Measurements from ENCODE around the gene FYB1. TPM values are rescaled to one million over a fixed set of nuclear protein-coding genes. Genes with fewer than 3 reads are reported as not detected.

Gene FYB1
- total RNA-seq, 1 experiment from 2014 or later: 1.1 TPM

- no peak overlapping the region for H3K4me2 ChIP-seq (ENCODE audit: low read length)
- no peaks in the 10 kb centered on the region for H3K9me2 ChIP-seq (replicated peaks; ENCODE audit: low read length)
- no peak for TF ChIP-seq EZH2phosphoT487 (IDR thresholded peaks at IDR 0.05; ENCODE audit: borderline replicate concordance, low read length)
- TF ChIP-seq CTCF (conservative IDR thresholded peaks at IDR 0.05; ENCODE audit: low read depth, low read length): peak; percentile 54
- TF ChIP-seq EZH2 (IDR thresholded peaks at IDR 0.05; ENCODE audit: low read length, unreplicated experiment): no peak
- no peaks in the 10 kb centered on the region for H3K27me3 ChIP-seq (ENCODE audit: low read length)
- no peak overlapping the region for H3K4me3 ChIP-seq (ENCODE audit: low read length)
- no peaks in the 10 kb centered on the region for H3K9me3 ChIP-seq (ENCODE audit: low read length)
- ChIA-PET POLR2A (ENCODE audit: unreplicated experiment) (no interaction called here), CTCF (interaction anchor here (0.6 kb wide), 1 partner anchor 19 kb away, joined by 3 read pairs; no protein-coding TSS in a partner anchor)
- no peaks in the 10 kb centered on the region for H4K20me1 ChIP-seq (ENCODE audit: low read length)
- no TSS peak for BruUV-seq (replicated peaks)
- intact Hi-C loops (cut with micrococcal nuclease): no loop called here
- ATAC-seq (peak; percentile 63), DNase-seq (peak; percentile 57)
- peaks cover 27% of the 10 kb centered on the region for H3K4me1 ChIP-seq (ENCODE audit: insufficient read depth, low read length)
- H3K79me2 ChIP-seq (ENCODE audit: low read length): no peaks in the 10 kb centered on the region
- no peaks in the 10 kb centered on the region for H3F3A ChIP-seq (ENCODE audit: low read length, unreplicated experiment)
- no peak overlapping the region for H3K27ac ChIP-seq (ENCODE audit: low read length)
- H3K9ac ChIP-seq (ENCODE audit: low read length): no peak overlapping the region
- no peaks in the 10 kb centered on the region for H3K36me3 ChIP-seq (ENCODE audit: low read depth, low read length)
- H2AFZ ChIP-seq (ENCODE audit: low read length): no peak overlapping the region
These were observed 18.1 kb downstream of the FYB1 start for GRCh38 chr5:39201160-39201780.

- H3K27me3 ChIP-seq (ENCODE audit: low read length): no peaks in the 10 kb centered on the region
- no peak overlapping the region for H3K4me3 ChIP-seq (ENCODE audit: low read length)
- ATAC-seq (no peak), DNase-seq (no peak)
- ChIA-PET CTCF (no interaction called here), POLR2A (ENCODE audit: unreplicated experiment) (no interaction called here)
- H4K20me1 ChIP-seq (ENCODE audit: low read length): no peaks in the 10 kb centered on the region
- H3F3A ChIP-seq (ENCODE audit: low read length, unreplicated experiment): no peaks in the 10 kb centered on the region
- no peaks in the 10 kb centered on the region for H3K36me3 ChIP-seq (ENCODE audit: low read depth, low read length)
- H3K4me1 ChIP-seq (ENCODE audit: insufficient read depth, low read length): peaks cover 38% of the 10 kb centered on the region
- no peaks in the 10 kb centered on the region for H3K79me2 ChIP-seq (ENCODE audit: low read length)
- H3K9me2 ChIP-seq (replicated peaks; ENCODE audit: low read length): no peaks in the 10 kb centered on the region
- no peak overlapping the region for H2AFZ ChIP-seq (ENCODE audit: low read length)
- no peak overlapping the region for H3K9ac ChIP-seq (ENCODE audit: low read length)
- BruUV-seq (replicated peaks): no TSS peak
- no peak overlapping the region for H3K4me2 ChIP-seq (ENCODE audit: low read length)
- H3K9me3 ChIP-seq (ENCODE audit: low read length): no peaks in the 10 kb centered on the region
- intact Hi-C loops (cut with micrococcal nuclease): no loop called here
- no peak for TF ChIP-seq EZH2 (IDR thresholded peaks at IDR 0.05; ENCODE audit: low read length, unreplicated experiment)
- TF ChIP-seq EZH2phosphoT487 (IDR thresholded peaks at IDR 0.05; ENCODE audit: borderline replicate concordance, low read length): no peak
- TF ChIP-seq CTCF (conservative IDR thresholded peaks at IDR 0.05; ENCODE audit: low read depth, low read length): no peak
- no peak overlapping the region for H3K27ac ChIP-seq (ENCODE audit: low read length)
These were observed 19.3 kb downstream of the FYB1 start for GRCh38 chr5:39200081-39200480.

GRCh38 chr5:39199335-39199734 lies 20.0 kb downstream of the FYB1 start:
- POLR2A ChIA-PET (ENCODE audit: unreplicated experiment): no interaction called here
- Histone ChIP-seq H4K20me1 (ENCODE audit: low read length) (no peaks in the 10 kb centered on the region), H3K9ac (ENCODE audit: low read length) (no peak overlapping the region), H3K9me3 (ENCODE audit: low read length) (no peaks in the 10 kb centered on the region), H3K36me3 (ENCODE audit: low read depth, low read length) (no peaks in the 10 kb centered on the region), H3K4me2 (ENCODE audit: low read length) (no peak overlapping the region), H3K4me3 (ENCODE audit: low read length) (no peak overlapping the region), H3K4me1 (ENCODE audit: insufficient read depth, low read length) (peaks cover 45% of the 10 kb centered on the region), H3K27me3 (ENCODE audit: low read length) (no peaks in the 10 kb centered on the region), H3F3A (ENCODE audit: low read length, unreplicated experiment) (no peaks in the 10 kb centered on the region), H2AFZ (ENCODE audit: low read length) (no peak overlapping the region), H3K79me2 (ENCODE audit: low read length) (no peaks in the 10 kb centered on the region), H3K9me2 (replicated peaks; ENCODE audit: low read length) (no peaks in the 10 kb centered on the region), H3K27ac (ENCODE audit: low read length) (no peak overlapping the region)
- TF ChIP-seq EZH2phosphoT487 (IDR thresholded peaks at IDR 0.05; ENCODE audit: borderline replicate concordance, low read length) (no peak), CTCF (conservative IDR thresholded peaks at IDR 0.05; ENCODE audit: low read depth, low read length) (no peak), EZH2 (IDR thresholded peaks at IDR 0.05; ENCODE audit: low read length, unreplicated experiment) (no peak)
- CTCF ChIA-PET: no interaction called here
- DNase-seq (no peak), ATAC-seq (no peak)
- intact Hi-C loops (cut with micrococcal nuclease): loop anchor here (10.0 kb wide), 1 partner anchor 195 kb away; no protein-coding TSS in a partner anchor
- BruUV-seq (replicated peaks): no TSS peak

Measured in PC-3 (cell line).